ENCODE results near the gene LRP2.

The LRP2 gene

DNA sequence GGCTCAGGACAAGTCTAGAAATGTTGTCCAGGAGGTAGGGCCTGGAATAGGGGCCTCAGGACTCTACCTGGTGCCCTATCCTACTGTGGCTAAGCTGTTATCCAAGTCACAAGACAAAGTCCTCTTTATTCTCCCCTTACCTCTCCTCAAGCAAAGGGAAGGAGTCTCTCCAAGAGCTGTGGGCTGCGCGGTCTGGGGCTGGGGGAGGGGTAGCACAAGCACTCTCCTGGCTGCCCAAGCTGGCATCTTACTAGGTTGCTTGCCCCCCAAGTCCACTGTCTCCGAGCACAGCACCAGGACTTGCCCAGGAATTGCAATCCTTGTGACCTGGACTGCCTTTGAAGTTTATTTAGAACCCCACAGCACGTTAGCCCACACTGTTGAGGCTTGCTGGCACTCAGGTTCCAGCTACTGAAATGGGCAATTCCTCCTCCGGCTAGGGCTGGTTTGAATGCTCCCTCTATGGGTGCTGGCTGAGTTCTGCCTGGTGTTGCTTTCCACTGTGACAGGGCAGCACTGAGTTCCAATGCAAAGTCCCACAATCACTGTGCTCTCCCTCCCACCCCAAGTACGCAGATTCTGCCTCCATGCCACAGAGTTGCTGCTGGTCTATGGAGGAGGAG, 274.5 kb downstream of the LRP2 start:
- DNase-seq (ENCODE audit: extremely low read depth, low read depth) = no peak
- TF ChIP-seq, protein P1, sequence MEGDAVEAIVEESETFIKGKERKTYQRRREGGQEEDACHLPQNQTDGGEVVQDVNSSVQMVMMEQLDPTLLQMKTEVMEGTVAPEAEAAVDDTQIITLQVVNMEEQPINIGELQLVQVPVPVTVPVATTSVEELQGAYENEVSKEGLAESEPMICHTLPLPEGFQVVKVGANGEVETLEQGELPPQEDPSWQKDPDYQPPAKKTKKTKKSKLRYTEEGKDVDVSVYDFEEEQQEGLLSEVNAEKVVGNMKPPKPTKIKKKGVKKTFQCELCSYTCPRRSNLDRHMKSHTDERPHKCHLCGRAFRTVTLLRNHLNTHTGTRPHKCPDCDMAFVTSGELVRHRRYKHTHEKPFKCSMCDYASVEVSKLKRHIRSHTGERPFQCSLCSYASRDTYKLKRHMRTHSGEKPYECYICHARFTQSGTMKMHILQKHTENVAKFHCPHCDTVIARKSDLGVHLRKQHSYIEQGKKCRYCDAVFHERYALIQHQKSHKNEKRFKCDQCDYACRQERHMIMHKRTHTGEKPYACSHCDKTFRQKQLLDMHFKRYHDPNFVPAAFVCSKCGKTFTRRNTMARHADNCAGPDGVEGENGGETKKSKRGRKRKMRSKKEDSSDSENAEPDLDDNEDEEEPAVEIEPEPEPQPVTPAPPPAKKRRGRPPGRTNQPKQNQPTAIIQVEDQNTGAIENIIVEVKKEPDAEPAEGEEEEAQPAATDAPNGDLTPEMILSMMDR (IDR thresholded peaks at IDR 0.05; ENCODE audit: low read depth, low read length) = no peak

- no peak for DNase-seq (ENCODE audit: extremely low read depth, low read depth)
- TF ChIP-seq, protein P1 (IDR thresholded peaks at IDR 0.05; ENCODE audit: low read depth, low read length) = no peak
Observed at GRCh38 chr2:169086893-169087467, 275.4 kb downstream of the LRP2 start.

- DNase-seq (ENCODE audit: extremely low read depth, low read depth) = no peak
- TF ChIP-seq, protein P1 (IDR thresholded peaks at IDR 0.05; ENCODE audit: low read depth, low read length) = no peak
Observed at GRCh38 chr2:169082995-169083394, 279.3 kb downstream of the LRP2 start.

GRCh38 chr2:169081551-169081950, 280.8 kb downstream of the LRP2 start:
- TF ChIP-seq, protein P1 (IDR thresholded peaks at IDR 0.05; ENCODE audit: low read depth, low read length) = no peak
- no peak for DNase-seq (ENCODE audit: extremely low read depth, low read depth)

DNA sequence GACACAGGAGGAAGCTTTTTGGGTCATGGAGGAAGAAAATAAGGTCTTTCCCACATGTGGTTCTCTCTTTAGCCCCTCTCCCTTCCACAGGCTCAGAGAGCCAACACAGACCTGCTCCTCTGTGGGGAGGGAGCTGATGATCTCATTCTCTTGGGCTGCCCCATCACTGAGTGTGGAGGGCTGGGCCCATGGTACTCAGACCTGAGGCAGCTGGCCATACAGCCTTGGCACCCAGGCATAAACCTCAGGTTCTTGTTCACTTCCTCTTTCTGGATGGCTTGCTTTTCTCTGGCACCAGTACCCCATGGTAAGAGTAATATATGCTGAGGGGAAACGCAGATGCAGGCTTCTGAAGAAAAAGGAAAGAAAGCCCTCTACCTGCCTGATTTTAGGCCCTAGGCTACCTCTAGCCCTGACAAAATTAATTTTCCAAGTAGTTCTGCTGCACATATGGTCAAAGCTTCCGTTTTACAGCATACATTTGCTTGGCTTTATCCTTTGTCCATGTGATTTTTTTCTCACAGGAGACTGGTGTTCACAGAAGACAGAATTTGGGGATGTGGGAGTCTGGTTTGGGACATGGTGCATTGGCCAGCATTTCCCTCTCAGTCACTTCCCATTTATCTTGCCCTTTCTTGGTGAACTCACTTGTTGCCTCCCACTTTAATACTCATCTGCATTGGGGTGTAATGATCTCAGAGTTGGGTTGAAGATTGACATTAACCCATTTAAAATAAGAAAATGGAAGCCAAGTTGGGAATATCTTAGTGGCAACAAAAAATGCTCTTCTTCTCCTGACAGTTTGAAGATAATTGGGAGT, 281.9 kb downstream of the LRP2 start:
- TF ChIP-seq, protein P1 (IDR thresholded peaks at IDR 0.05; ENCODE audit: low read depth, low read length) = no peak

DNA sequence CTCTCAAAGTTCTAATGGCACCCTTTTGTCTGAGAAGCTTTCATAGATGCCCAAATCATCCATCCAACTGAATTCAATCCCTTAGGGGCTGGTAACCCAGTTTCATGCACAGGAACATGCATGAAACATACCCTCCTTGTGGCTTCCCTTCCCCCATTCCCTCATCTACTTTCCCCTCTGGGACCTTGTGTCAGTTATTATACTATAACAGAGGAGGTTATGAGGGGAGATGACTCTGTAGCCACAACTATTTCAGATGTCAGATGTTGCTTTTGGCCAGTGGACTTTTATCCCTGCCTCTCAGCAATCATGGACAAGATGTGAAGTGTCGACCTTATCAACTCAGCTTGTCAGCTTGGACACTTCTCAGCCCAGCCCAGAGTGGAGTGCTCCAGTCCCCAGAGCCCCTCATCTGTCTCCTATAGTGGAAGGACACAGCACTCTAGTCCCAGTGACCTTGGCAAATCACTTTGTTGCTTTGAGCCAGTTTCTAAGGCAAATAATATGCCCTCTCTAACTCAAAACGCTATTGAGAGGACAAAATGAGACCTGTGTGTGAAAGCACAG, 284.6 kb downstream of the LRP2 start:
- DNase-seq (ENCODE audit: extremely low read depth, low read depth) = no peak
- TF ChIP-seq, protein P1 (IDR thresholded peaks at IDR 0.05; ENCODE audit: low read depth, low read length) = no peak

More for the DNA sequence above, 281.9 kb downstream of the LRP2 start:
- no peak for DNase-seq (ENCODE audit: extremely low read depth, low read depth)
